ENCODE results near the gene ZNF853.
"Not testable (repeated sequence)": the region's sequence is repeated elsewhere in the genome, so short reads cannot be mapped to it uniquely, and the experiment has no call there.

ZNF853 gene

GRCh38 chr7:6606866-6607583 lies 8.4 kb upstream of the ZNF853 start:
- no peak for DNase-seq

- no peak for DNase-seq
Measured at GRCh38 chr7:6607651-6608051, 7.8 kb upstream of the ZNF853 start.

GRCh38 chr7:6608081-6608480 lies 7.3 kb upstream of the ZNF853 start:
- DNase-seq = no peak

- DNase-seq = no peak
Measured at GRCh38 chr7:6608794-6609193, 6.6 kb upstream of the ZNF853 start.

GRCh38 chr7:6612819-6613218 lies 2.6 kb upstream of the ZNF853 start:
- DNase-seq = no peak

- no peak for DNase-seq
Measured at GRCh38 chr7:6613706-6614105, 1.7 kb upstream of the ZNF853 start.

- no peak for DNase-seq
Measured at GRCh38 chr7:6615723-6616555, 529 bp downstream of the ZNF853 start.

GRCh38 chr7:6616854-6617643 lies 1.6 kb downstream of the ZNF853 start:
- no peak for DNase-seq

- no peak for DNase-seq
Measured at GRCh38 chr7:6618621-6619020, 3.2 kb downstream of the ZNF853 start.

GRCh38 chr7:6619961-6620360 lies 4.6 kb downstream of the ZNF853 start:
- no peak for DNase-seq

GRCh38 chr7:6621195-6622133 lies 6.1 kb downstream of the ZNF853 start:
- no peak for DNase-seq

- no peak for DNase-seq
Measured at GRCh38 chr7:6622134-6622710, 6.8 kb downstream of the ZNF853 start.

GRCh38 chr7:6623589-6624245 lies 8.3 kb downstream of the ZNF853 start:
- no peak for DNase-seq

- no peak for DNase-seq
Measured at GRCh38 chr7:6624246-6624611, 8.8 kb downstream of the ZNF853 start.

GRCh38 chr7:6628045-6628444 lies 12.6 kb downstream of the ZNF853 start:
- DNase-seq = no peak

- DNase-seq = no peak
Measured at GRCh38 chr7:6630007-6630849, 14.8 kb downstream of the ZNF853 start.

- DNase-seq = no peak
Measured at GRCh38 chr7:6631605-6632004, 16.2 kb downstream of the ZNF853 start.

GRCh38 chr7:6634021-6634420 lies 18.6 kb downstream of the ZNF853 start:
- DNase-seq = no peak

- not testable (repeated sequence) for DNase-seq
Measured at GRCh38 chr7:6634971-6635370, 19.6 kb downstream of the ZNF853 start.

GRCh38 chr7:6636741-6637543 lies 21.5 kb downstream of the ZNF853 start, which contains the start of gene ZNF316:
Gene ZNF316 (plus strand): TSS chr7:6637318. CDS start chr7:6642410, 5,092 bp downstream.
- DNase-seq = no peak
